GM12878 (cell line): ENCODE data around the gene DENND6A. TPM values are rescaled to one million over a fixed set of nuclear protein-coding genes. Genes with fewer than 3 reads are reported as not detected.

Experiments
- ESRRA ChIP-seq: IDR thresholded peaks from 2 replicates; pipeline ENCODE4 v1.6.1; 2012; ENCODE audit warnings: mild to moderate bottlenecking, low read length, improper control_type of control experiment
- FOS ChIP-seq: IDR thresholded peaks from 3 replicates; pipeline ENCODE4 v1.6.1; 2011; ENCODE audit warnings: borderline replicate concordance; ENCODE audit not compliant: insufficient read length; ENCODE audit errors: extremely low read depth
- HDGF ChIP-seq: fragments of 450-650 bp; IDR thresholded peaks from 2 replicates; pipeline ENCODE4 v1.6.1; 2016; ENCODE audit warnings: antibody characterized with exemption
- IKZF1 ChIP-seq: fragments of 450-650 bp; conservative IDR thresholded peaks from 2 replicates; pipeline ENCODE4 v1.6.1; 2017; ENCODE audit warnings: antibody characterized with exemption, mild to moderate bottlenecking
- NFIC ChIP-seq: IDR thresholded peaks from 2 replicates; pipeline ENCODE4 v1.6.1; 2012; ENCODE audit warnings: low read depth, mild to moderate bottlenecking, inconsistent platforms, low read length, moderate library complexity
- NFYA ChIP-seq: IDR thresholded peaks from 2 replicates; pipeline ENCODE4 v1.6.1; 2011; ENCODE audit warnings: low read depth, mild to moderate bottlenecking, low read length, improper control_type of control experiment, borderline replicate concordance
- PML ChIP-seq: IDR thresholded peaks from 2 replicates; pipeline ENCODE4 v1.6.1; 2012; ENCODE audit warnings: low read length, inconsistent platforms
- RCOR1 ChIP-seq: conservative IDR thresholded peaks from 2 replicates; pipeline ENCODE4 v1.6.1; 2012; ENCODE audit warnings: low read depth, low read length, improper control_type of control experiment
- SKIL ChIP-seq: fragments of 450-650 bp; IDR thresholded peaks from 2 replicates; pipeline ENCODE4 v1.6.1; 2017; ENCODE audit warnings: mild to moderate bottlenecking, low read depth, inconsistent platforms; ENCODE audit not compliant: poor library complexity, severe bottlenecking
- SMAD5 ChIP-seq: IDR thresholded peaks from 2 replicates; pipeline ENCODE4 v1.6.1; 2016; ENCODE audit warnings: antibody characterized with exemption, low read depth
- SMARCA5 ChIP-seq: fragments of 450-650 bp; IDR thresholded peaks from 2 replicates; pipeline ENCODE4 v1.6.1; 2017; ENCODE audit warnings: mild to moderate bottlenecking
- TCF12 ChIP-seq: IDR thresholded peaks from 2 replicates; pipeline ENCODE4 v1.6.1; 2011; ENCODE audit warnings: low read depth, mild to moderate bottlenecking, low read length
- polyA plus RNA-seq, 11 experiments: library from polyadenylated mRNA; depleted of rRNA in 4 of 11; unstranded in 6 of 11; stranded (reverse) in 5 of 11; fragments of >200 nt; fragmentation: Nextera tagmentation in 4 of 11; fragmentation: Illumina TruSeq in 1 of 11; extraction: Ambion mirVana in 4 of 11; extraction: Trizol in 1 of 11; gene quantifications; 1 replicate in 1 of 11; 2 replicates in 10 of 11; pipeline versions ENCODE4 v1.2.1 to v1.2.3, GENCODE V29; 2011 to 2016; ENCODE audit warnings: inconsistent platforms in 2 of 11, missing spikeins in 2 of 11, low read depth in 1 of 11
- total RNA-seq, 4 experiments: library from RNA; depleted of rRNA in 3 of 4; stranded (reverse); fragments of >200 nt in 3 of 4; fragmentation: Illumina TruSeq in 1 of 4; extraction: Trizol in 1 of 4; gene quantifications; 2 replicates each; pipeline versions ENCODE4 v1.2.1 to v1.2.3, GENCODE V29; 2013 to 2021
- TF ChIP-seq, protein P1 (sequence below): fragments of 450-650 bp; IDR thresholded peaks from 2 replicates; pipeline ENCODE4 v1.6.1; 2017; ENCODE audit warnings: antibody characterized with exemption, mild to moderate bottlenecking, moderate library complexity
- TF ChIP-seq, protein P2 (sequence below): IDR thresholded peaks from 2 replicates; pipeline ENCODE4 v1.6.1; 2012; ENCODE audit warnings: low read depth, low read length, improper control_type of control experiment
- TF ChIP-seq, protein P3 (sequence below): fragments of 450-650 bp; IDR thresholded peaks from 2 replicates; pipeline ENCODE4 v1.6.1; 2017; ENCODE audit warnings: mild to moderate bottlenecking, moderate library complexity
- TF ChIP-seq, protein P4 (sequence below): IDR thresholded peaks from 2 replicates; pipeline ENCODE4 v1.6.1; 2012; ENCODE audit warnings: low read depth, low read length, improper control_type of control experiment
- TF ChIP-seq, protein P5 (sequence below): IDR thresholded peaks from 2 replicates; pipeline ENCODE4 v1.6.1; 2012; ENCODE audit warnings: low read depth, low read length, improper control_type of control experiment

Gene DENND6A
- total and polyA plus RNA-seq, 10 of the 15 experiments (the other 5 are each of a cell fraction or from before 2014, with no cell fraction given), result 1.8 to 15.3 (median 10.3) TPM

GRCh38 chr3:57597127-57597923, 95.6 kb downstream of the DENND6A start, which contains the start of gene ARF4 (continued):
- TF ChIP-seq, protein P1, sequence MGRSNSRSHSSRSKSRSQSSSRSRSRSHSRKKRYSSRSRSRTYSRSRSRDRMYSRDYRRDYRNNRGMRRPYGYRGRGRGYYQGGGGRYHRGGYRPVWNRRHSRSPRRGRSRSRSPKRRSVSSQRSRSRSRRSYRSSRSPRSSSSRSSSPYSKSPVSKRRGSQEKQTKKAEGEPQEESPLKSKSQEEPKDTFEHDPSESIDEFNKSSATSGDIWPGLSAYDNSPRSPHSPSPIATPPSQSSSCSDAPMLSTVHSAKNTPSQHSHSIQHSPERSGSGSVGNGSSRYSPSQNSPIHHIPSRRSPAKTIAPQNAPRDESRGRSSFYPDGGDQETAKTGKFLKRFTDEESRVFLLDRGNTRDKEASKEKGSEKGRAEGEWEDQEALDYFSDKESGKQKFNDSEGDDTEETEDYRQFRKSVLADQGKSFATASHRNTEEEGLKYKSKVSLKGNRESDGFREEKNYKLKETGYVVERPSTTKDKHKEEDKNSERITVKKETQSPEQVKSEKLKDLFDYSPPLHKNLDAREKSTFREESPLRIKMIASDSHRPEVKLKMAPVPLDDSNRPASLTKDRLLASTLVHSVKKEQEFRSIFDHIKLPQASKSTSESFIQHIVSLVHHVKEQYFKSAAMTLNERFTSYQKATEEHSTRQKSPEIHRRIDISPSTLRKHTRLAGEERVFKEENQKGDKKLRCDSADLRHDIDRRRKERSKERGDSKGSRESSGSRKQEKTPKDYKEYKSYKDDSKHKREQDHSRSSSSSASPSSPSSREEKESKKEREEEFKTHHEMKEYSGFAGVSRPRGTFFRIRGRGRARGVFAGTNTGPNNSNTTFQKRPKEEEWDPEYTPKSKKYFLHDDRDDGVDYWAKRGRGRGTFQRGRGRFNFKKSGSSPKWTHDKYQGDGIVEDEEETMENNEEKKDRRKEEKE, result no peak
- TF ChIP-seq, protein P2, sequence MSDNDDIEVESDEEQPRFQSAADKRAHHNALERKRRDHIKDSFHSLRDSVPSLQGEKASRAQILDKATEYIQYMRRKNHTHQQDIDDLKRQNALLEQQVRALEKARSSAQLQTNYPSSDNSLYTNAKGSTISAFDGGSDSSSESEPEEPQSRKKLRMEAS, result no peak; the same call in 1 of the 2 replicates
- TF ChIP-seq FOS (no peak), ESRRA (no peak; the same call in 1 of the 2 replicates), NFYA (no peak), SMARCA5 (no peak), SMAD5 (peak; percentile 79), RCOR1 (0 out of 2 replicates have a peak, but pooled peaks have one; percentile 52), SKIL (no peak), NFIC (no peak), PML (peak; percentile 92), TCF12 (peak; percentile 19; the same call in 1 of the 2 replicates), IKZF1 (peak; percentile 97), HDGF (peak; percentile 85)
- TF ChIP-seq, protein P3, sequence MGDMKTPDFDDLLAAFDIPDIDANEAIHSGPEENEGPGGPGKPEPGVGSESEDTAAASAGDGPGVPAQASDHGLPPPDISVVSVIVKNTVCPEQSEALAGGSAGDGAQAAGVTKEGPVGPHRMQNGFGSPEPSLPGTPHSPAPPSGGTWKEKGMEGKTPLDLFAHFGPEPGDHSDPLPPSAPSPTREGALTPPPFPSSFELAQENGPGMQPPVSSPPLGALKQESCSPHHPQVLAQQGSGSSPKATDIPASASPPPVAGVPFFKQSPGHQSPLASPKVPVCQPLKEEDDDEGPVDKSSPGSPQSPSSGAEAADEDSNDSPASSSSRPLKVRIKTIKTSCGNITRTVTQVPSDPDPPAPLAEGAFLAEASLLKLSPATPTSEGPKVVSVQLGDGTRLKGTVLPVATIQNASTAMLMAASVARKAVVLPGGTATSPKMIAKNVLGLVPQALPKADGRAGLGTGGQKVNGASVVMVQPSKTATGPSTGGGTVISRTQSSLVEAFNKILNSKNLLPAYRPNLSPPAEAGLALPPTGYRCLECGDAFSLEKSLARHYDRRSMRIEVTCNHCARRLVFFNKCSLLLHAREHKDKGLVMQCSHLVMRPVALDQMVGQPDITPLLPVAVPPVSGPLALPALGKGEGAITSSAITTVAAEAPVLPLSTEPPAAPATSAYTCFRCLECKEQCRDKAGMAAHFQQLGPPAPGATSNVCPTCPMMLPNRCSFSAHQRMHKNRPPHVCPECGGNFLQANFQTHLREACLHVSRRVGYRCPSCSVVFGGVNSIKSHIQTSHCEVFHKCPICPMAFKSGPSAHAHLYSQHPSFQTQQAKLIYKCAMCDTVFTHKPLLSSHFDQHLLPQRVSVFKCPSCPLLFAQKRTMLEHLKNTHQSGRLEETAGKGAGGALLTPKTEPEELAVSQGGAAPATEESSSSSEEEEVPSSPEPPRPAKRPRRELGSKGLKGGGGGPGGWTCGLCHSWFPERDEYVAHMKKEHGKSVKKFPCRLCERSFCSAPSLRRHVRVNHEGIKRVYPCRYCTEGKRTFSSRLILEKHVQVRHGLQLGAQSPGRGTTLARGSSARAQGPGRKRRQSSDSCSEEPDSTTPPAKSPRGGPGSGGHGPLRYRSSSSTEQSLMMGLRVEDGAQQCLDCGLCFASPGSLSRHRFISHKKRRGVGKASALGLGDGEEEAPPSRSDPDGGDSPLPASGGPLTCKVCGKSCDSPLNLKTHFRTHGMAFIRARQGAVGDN, result peak; percentile 91
- TF ChIP-seq, protein P4, sequence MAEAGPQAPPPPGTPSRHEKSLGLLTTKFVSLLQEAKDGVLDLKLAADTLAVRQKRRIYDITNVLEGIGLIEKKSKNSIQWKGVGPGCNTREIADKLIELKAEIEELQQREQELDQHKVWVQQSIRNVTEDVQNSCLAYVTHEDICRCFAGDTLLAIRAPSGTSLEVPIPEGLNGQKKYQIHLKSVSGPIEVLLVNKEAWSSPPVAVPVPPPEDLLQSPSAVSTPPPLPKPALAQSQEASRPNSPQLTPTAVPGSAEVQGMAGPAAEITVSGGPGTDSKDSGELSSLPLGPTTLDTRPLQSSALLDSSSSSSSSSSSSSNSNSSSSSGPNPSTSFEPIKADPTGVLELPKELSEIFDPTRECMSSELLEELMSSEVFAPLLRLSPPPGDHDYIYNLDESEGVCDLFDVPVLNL, result no peak
- TF ChIP-seq, protein P5, sequence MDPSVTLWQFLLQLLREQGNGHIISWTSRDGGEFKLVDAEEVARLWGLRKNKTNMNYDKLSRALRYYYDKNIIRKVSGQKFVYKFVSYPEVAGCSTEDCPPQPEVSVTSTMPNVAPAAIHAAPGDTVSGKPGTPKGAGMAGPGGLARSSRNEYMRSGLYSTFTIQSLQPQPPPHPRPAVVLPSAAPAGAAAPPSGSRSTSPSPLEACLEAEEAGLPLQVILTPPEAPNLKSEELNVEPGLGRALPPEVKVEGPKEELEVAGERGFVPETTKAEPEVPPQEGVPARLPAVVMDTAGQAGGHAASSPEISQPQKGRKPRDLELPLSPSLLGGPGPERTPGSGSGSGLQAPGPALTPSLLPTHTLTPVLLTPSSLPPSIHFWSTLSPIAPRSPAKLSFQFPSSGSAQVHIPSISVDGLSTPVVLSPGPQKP, result peak; percentile 88
